MM.1S (cell line): ENCODE data around the gene TEKT2.

ENCODE experiments used
- CTCF ChIP-seq: fragments of 300-600 bp; sonication (generic); IDR thresholded peaks from 2 replicates; pipeline ENCODE4 v1.5.1; 2016; ENCODE audit warnings: antibody characterized with exemption, low read length, mixed read lengths
- EZH2 ChIP-seq: fragments of 300-600 bp; sonication (generic); optimal IDR thresholded peaks from 2 replicates; pipeline ENCODE3; 2017; ENCODE audit warnings: low read depth, mild to moderate bottlenecking, antibody characterized with exemption, low read length, mixed read lengths
- EZH2phosphoT487 ChIP-seq: fragments of 300-600 bp; sonication (generic); IDR thresholded peaks from 2 replicates; pipeline ENCODE4 v1.6.1; 2018; ENCODE audit warnings: antibody characterized with exemption, low read length

GRCh38 chr1:36053978-36054377 lies 29.9 kb upstream of the TEKT2 start:
- TF ChIP-seq CTCF (no peak), EZH2 (no peak), EZH2phosphoT487 (no peak)
